Measurements from ENCODE around the gene ITGAL.

DNA sequence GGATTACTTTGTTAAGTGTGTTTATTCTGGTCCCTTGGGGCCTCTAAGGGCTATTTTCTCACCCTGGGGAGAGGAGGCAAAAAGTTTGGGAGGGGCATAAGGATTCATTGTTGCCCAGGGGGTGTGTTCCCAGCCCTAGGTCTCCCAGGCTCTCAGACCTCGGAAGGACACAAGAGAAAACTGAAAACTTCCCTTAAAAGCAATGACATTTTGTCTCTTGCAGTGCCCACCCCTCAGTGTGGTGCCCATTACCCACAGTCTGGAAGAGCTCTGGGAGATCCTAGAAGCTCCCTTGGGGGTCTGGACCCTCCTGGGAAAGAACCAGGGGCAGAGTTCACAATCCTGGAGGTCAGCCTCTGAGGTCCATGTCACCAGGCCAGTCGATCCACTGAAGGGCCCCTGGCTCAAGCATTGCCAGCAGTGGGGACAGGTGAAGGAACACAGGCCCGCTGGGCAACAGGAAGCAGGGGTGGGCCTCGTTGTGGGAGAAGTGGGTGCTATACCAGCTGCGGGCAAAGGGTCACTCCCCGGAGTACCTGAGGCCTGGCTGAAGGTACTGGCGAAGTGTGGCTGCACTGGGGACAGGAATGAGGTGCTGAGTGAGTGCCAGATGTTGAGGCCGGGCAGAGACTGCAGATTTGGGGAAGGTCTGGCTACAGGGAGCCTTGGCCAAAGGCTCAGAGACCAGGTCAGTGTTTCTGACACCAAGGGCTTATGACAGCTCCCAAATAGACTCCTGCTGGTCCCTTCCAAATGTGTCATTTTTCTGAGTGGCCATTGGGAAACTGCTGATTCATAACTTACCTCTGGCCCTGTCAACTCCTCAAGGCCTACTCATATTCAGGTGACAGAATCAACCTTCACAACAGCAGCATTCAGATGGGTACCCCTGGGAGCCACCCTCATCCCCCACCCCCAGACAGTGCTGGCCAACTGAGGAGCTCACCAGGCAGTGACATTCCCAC lies 66.7 kb downstream of the ITGAL start:
- TF ChIP-seq, protein P1, sequence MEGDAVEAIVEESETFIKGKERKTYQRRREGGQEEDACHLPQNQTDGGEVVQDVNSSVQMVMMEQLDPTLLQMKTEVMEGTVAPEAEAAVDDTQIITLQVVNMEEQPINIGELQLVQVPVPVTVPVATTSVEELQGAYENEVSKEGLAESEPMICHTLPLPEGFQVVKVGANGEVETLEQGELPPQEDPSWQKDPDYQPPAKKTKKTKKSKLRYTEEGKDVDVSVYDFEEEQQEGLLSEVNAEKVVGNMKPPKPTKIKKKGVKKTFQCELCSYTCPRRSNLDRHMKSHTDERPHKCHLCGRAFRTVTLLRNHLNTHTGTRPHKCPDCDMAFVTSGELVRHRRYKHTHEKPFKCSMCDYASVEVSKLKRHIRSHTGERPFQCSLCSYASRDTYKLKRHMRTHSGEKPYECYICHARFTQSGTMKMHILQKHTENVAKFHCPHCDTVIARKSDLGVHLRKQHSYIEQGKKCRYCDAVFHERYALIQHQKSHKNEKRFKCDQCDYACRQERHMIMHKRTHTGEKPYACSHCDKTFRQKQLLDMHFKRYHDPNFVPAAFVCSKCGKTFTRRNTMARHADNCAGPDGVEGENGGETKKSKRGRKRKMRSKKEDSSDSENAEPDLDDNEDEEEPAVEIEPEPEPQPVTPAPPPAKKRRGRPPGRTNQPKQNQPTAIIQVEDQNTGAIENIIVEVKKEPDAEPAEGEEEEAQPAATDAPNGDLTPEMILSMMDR (optimal IDR thresholded peaks at IDR 0.05 in 1 of 3, IDR thresholded peaks at IDR 0.05 in 1 of 3, conservative IDR thresholded peaks at IDR 0.05 in 1 of 3; ENCODE audit: extremely low read depth in 1 of 3, insufficient read depth in 2 of 3, low read length in 3 of 3): no peak
- TF ChIP-seq EZH2 (IDR thresholded peaks at IDR 0.05; ENCODE audit: low read length): no peak

All from keratinocyte (primary cell).